Measurements from ENCODE around the gene SMG6. TPM values are rescaled to one million over a fixed set of nuclear protein-coding genes. Genes with fewer than 3 reads are reported as not detected.

Gene SMG6
- total RNA-seq, 1 donor from 2014 or later = 9.2 TPM

DNA sequence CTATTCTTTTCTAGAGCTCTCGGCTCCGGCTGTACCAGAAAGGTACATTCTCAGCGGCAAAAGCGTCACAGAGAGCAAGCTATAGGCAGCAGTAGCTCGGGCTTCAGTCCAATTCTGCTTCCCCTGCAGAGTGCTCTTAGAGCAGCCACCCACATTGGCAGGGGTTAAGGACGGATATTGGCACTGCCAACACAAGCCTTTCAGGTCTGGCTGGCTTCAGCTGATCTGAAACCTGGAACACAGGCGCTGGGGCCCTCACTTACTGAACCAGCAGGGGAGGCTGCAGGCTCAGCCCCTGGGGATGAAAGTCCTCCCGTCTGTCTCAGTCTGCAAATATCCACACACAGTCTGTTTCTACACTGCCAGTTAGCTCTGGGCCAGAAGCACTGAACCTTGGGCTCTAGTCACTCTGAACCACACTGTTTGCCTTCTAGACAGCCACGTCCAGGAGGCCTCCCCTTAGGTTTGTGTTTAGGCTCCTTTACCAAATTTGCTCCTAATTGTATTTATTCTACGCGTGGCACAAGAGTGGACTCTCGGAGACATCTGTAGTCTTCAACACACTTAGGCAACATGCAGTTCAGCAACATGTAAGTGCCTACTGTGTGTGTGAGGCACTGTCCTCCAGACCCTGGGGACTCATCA, 208.6 kb downstream of the SMG6 start:
- H3K36me3 ChIP-seq (ENCODE audit: control insufficient read depth, insufficient read depth, low read length) = no peaks in the 10 kb centered on the region
- peak; percentile 94 for TF ChIP-seq CTCF (IDR thresholded peaks at IDR 0.05; ENCODE audit: insufficient read depth, low read length, severe bottlenecking)
- H3K4me3 ChIP-seq (ENCODE audit: low read depth, low read length) = no peak overlapping the region
- H3K27me3 ChIP-seq (ENCODE audit: control insufficient read depth, insufficient read depth, low read length) = no peaks in the 10 kb centered on the region
- peak; percentile 64 for FAIRE-seq
- peak; percentile 51 for DNase-seq (ENCODE audit: low read depth)

DNA sequence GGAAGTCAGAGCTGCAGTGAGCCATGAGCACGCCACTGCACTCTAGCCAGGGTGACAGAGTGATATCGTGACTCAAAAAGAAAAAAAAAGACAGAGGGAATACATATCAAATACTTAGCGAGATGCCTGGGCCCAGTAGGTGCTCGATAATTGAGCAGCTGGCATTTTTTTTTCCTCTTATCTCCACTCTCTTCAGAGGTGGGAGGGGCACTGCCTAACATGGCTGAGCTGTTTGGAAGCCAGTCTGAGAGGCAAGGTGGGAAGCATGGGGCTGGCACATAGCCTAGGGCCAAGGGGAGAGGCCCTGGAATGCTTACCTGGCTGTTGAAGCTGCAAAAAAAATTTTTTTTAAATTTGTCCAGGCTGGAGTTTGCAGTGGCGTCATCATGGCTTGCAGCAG, 210.2 kb downstream of the SMG6 start:
- FAIRE-seq = no peak
- peak; percentile 78 for DNase-seq (ENCODE audit: low read depth)
- H3K4me3 ChIP-seq (ENCODE audit: low read depth, low read length) = no peak overlapping the region

GRCh38 chr17:2092253-2092652, 211.3 kb downstream of the SMG6 start:
- DNase-seq (ENCODE audit: low read depth) (no peak), FAIRE-seq (no peak)
- H3K27me3 ChIP-seq (ENCODE audit: control insufficient read depth, insufficient read depth, low read length) = no peaks in the 10 kb centered on the region
- peaks cover 1% of the 10 kb centered on the region for H3K36me3 ChIP-seq (ENCODE audit: control insufficient read depth, insufficient read depth, low read length)
- TF ChIP-seq CTCF (IDR thresholded peaks at IDR 0.05; ENCODE audit: insufficient read depth, low read length, severe bottlenecking) = no peak
- no peak overlapping the region for H3K4me3 ChIP-seq (ENCODE audit: low read depth, low read length)

More for the DNA sequence above, 210.2 kb downstream of the SMG6 start:
- no peak for TF ChIP-seq CTCF (IDR thresholded peaks at IDR 0.05; ENCODE audit: insufficient read depth, low read length, severe bottlenecking)
- H3K27me3 ChIP-seq (ENCODE audit: control insufficient read depth, insufficient read depth, low read length) = no peaks in the 10 kb centered on the region
- H3K36me3 ChIP-seq (ENCODE audit: control insufficient read depth, insufficient read depth, low read length) = no peaks in the 10 kb centered on the region

DNA sequence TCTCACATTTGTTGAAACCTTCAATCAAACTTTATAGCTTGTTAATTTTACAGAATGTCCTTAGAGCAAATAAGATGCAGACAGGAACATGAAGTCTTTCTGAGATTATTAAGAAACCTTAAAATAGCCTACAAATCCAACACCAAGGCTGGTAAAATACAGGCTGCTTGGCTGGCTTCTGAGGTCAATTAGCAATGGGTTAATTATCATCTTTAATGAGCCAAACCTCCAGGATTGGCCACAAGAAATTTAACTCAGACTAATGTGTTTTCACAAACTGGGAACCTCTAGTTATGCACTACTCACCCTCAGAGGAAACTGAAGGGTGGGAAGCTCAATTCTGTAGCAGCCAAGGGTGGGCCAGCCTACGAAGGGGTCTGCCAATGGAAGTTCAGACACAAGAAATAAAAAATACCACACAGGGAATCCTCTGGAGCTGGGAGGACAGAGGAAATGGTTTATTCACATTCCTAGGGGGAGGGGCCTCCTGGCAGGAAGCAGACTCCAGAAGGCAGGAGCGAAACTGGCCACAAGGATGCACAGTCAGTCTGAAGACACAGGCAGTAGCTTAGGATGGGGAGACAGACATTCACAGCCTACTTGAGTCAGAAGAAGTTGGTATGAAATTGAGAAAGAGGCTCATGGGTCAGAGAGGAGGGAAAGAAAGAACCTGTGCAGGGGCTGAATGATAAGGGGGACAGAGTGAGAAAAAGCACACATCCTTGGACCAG, 212.6 kb downstream of the SMG6 start:
- DNase-seq (ENCODE audit: low read depth) (peak; percentile 71), FAIRE-seq (no peak)
- no peaks in the 10 kb centered on the region for H3K27me3 ChIP-seq (ENCODE audit: control insufficient read depth, insufficient read depth, low read length)

GRCh38 chr17:2090210-2090641, 213.4 kb downstream of the SMG6 start:
- DNase-seq (ENCODE audit: low read depth) (no peak), FAIRE-seq (no peak)
- Histone ChIP-seq H3K36me3 (ENCODE audit: control insufficient read depth, insufficient read depth, low read length) (peaks cover 1% of the 10 kb centered on the region), H3K27me3 (ENCODE audit: control insufficient read depth, insufficient read depth, low read length) (no peaks in the 10 kb centered on the region), H3K4me3 (ENCODE audit: low read depth, low read length) (no peak overlapping the region)
- no peak for TF ChIP-seq CTCF (IDR thresholded peaks at IDR 0.05; ENCODE audit: insufficient read depth, low read length, severe bottlenecking)

More for the DNA sequence above, 212.6 kb downstream of the SMG6 start:
- Histone ChIP-seq H3K36me3 (ENCODE audit: control insufficient read depth, insufficient read depth, low read length) (peaks cover 1% of the 10 kb centered on the region), H3K4me3 (ENCODE audit: low read depth, low read length) (no peak overlapping the region)
- TF ChIP-seq CTCF (IDR thresholded peaks at IDR 0.05; ENCODE audit: insufficient read depth, low read length, severe bottlenecking) = peak; percentile 12

Data from bronchial epithelial cell (primary cell).